RWPE2 (cell line): ENCODE measurements around the gene LSM6.
A peak's percentile ranks its signal among the peaks of the same experiment; 100 is the strongest.

ENCODE experiments used
- ATAC-seq: fragments of 200-7000 bp; cut with Tn5 transposase; 3 replicates; pipeline ENCODE4 v1.9.1; 2021; ENCODE audit warnings: low read depth
- DNase-seq: peaks from one replicate; pipeline ENCODE4 v3.0.0-alpha.2; 2020; ENCODE audit warnings: low spot score
- H3K27ac ChIP-seq: fragments of 450-650 bp; 2 replicates; pipeline ENCODE4 v1.5.1; 2017; ENCODE audit warnings: mild to moderate bottlenecking; ENCODE audit not compliant: poor library complexity, severe bottlenecking
- H3K27me3 ChIP-seq: fragments of 250-450 bp; sonication (Bioruptor Pico); 2 replicates; pipeline ENCODE4 v1.5.1; 2021; ENCODE audit warnings: mild to moderate bottlenecking, moderate library complexity; ENCODE audit not compliant: insufficient read depth, poor library complexity, severe bottlenecking
- H3K36me3 ChIP-seq: fragments of 250-450 bp; sonication (Bioruptor Pico); 2 replicates; pipeline ENCODE4 v1.5.1; 2020; ENCODE audit warnings: low read depth, mild to moderate bottlenecking, moderate library complexity
- H3K4me1 ChIP-seq: fragments of 250-450 bp; sonication (Bioruptor Pico); 2 replicates; pipeline ENCODE4 v1.5.1; 2021; ENCODE audit warnings: mild to moderate bottlenecking, moderate library complexity; ENCODE audit not compliant: insufficient read depth, poor library complexity, severe bottlenecking
- H3K4me3 ChIP-seq: fragments of 250-450 bp; sonication (Bioruptor Pico); 2 replicates; pipeline ENCODE4 v1.5.1; 2021; ENCODE audit warnings: mild to moderate bottlenecking, moderate library complexity; ENCODE audit not compliant: severe bottlenecking
- H3K9me3 ChIP-seq: fragments of 250-450 bp; sonication (Bioruptor Pico); 2 replicates; pipeline ENCODE4 v1.5.1; 2021; ENCODE audit warnings: mild to moderate bottlenecking, moderate library complexity; ENCODE audit not compliant: severe bottlenecking
- CTCF ChIP-seq: fragments of 450-650 bp; IDR thresholded peaks from one replicate; pipeline ENCODE4 v1.5.1; 2017; ENCODE audit warnings: mild to moderate bottlenecking, moderate library complexity; ENCODE audit not compliant: poor library complexity, severe bottlenecking

LSM6 gene

GRCh38 chr4:146214238-146214637 lies 38.7 kb downstream of the LSM6 start, which contains the start of gene REELD1:
TSS of gene REELD1 (plus strand) at chr4:146214538. CDS start at chr4:146216953, 2,415 bp downstream.
- DNase-seq: no peak
- Histone ChIP-seq H3K27me3 (no peaks in the 10 kb centered on the region), H3K4me3 (no peak within 1 kb of the TSS), H3K27ac (no peak within 1 kb of the TSS), H3K36me3 (no peaks in the 10 kb centered on the region), H3K9me3 (no peaks in the 10 kb centered on the region), H3K4me1 (no peaks in the 10 kb centered on the region)
- no peak for TF ChIP-seq CTCF
- no peak for ATAC-seq

- Histone ChIP-seq H3K4me3 (no peak overlapping the region), H3K27ac (no peak overlapping the region), H3K9me3 (no peaks in the 10 kb centered on the region), H3K27me3 (no peaks in the 10 kb centered on the region), H3K36me3 (no peaks in the 10 kb centered on the region), H3K4me1 (no peaks in the 10 kb centered on the region)
- ATAC-seq: peak; percentile 78
- TF ChIP-seq CTCF: no peak
- DNase-seq: no peak
These were observed 46.8 kb downstream of the LSM6 start for GRCh38 chr4:146222313-146222712.

GRCh38 chr4:146224326-146224966 lies 48.9 kb downstream of the LSM6 start:
- ATAC-seq (no peak), DNase-seq (no peak)
- Histone ChIP-seq H3K4me1 (no peaks in the 10 kb centered on the region), H3K27ac (no peak overlapping the region), H3K9me3 (no peaks in the 10 kb centered on the region), H3K36me3 (no peaks in the 10 kb centered on the region), H3K4me3 (no peak overlapping the region), H3K27me3 (no peaks in the 10 kb centered on the region)
- no peak for TF ChIP-seq CTCF

GRCh38 chr4:146229406-146229805 lies 53.9 kb downstream of the LSM6 start:
- no peaks in the 10 kb centered on the region for H3K36me3 ChIP-seq
- ATAC-seq (no peak), DNase-seq (no peak)
- no peaks in the 10 kb centered on the region for H3K27me3 ChIP-seq
- no peak for TF ChIP-seq CTCF
- H3K4me3 ChIP-seq: no peak overlapping the region
- no peaks in the 10 kb centered on the region for H3K4me1 ChIP-seq
- no peaks in the 10 kb centered on the region for H3K9me3 ChIP-seq
- no peak overlapping the region for H3K27ac ChIP-seq

GRCh38 chr4:146232131-146232722 lies 56.7 kb downstream of the LSM6 start:
- no peak for TF ChIP-seq CTCF
- Histone ChIP-seq H3K36me3 (no peaks in the 10 kb centered on the region), H3K4me1 (no peaks in the 10 kb centered on the region), H3K27ac (no peak overlapping the region), H3K27me3 (no peaks in the 10 kb centered on the region), H3K4me3 (no peak overlapping the region), H3K9me3 (no peaks in the 10 kb centered on the region)
- ATAC-seq (no peak; the same call in 2 of the 3 replicates), DNase-seq (no peak)
